NOMO-1 (cell line): ENCODE data around the gene GANC.
"Not testable (repeated sequence)": the region's sequence is repeated elsewhere in the genome, so short reads cannot be mapped to it uniquely, and the experiment has no call there.

Experiments
- DNase-seq, 2 experiments: peaks; one replicate each; lab custom pipeline; 2025; ENCODE audit not compliant: unreplicated experiment in 2 of 2; lab: John Stamatoyannopoulos, UW

Gene GANC, protein sequence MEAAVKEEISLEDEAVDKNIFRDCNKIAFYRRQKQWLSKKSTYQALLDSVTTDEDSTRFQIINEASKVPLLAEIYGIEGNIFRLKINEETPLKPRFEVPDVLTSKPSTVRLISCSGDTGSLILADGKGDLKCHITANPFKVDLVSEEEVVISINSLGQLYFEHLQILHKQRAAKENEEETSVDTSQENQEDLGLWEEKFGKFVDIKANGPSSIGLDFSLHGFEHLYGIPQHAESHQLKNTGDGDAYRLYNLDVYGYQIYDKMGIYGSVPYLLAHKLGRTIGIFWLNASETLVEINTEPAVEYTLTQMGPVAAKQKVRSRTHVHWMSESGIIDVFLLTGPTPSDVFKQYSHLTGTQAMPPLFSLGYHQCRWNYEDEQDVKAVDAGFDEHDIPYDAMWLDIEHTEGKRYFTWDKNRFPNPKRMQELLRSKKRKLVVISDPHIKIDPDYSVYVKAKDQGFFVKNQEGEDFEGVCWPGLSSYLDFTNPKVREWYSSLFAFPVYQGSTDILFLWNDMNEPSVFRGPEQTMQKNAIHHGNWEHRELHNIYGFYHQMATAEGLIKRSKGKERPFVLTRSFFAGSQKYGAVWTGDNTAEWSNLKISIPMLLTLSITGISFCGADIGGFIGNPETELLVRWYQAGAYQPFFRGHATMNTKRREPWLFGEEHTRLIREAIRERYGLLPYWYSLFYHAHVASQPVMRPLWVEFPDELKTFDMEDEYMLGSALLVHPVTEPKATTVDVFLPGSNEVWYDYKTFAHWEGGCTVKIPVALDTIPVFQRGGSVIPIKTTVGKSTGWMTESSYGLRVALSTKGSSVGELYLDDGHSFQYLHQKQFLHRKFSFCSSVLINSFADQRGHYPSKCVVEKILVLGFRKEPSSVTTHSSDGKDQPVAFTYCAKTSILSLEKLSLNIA (N-terminal part only)

DNA sequence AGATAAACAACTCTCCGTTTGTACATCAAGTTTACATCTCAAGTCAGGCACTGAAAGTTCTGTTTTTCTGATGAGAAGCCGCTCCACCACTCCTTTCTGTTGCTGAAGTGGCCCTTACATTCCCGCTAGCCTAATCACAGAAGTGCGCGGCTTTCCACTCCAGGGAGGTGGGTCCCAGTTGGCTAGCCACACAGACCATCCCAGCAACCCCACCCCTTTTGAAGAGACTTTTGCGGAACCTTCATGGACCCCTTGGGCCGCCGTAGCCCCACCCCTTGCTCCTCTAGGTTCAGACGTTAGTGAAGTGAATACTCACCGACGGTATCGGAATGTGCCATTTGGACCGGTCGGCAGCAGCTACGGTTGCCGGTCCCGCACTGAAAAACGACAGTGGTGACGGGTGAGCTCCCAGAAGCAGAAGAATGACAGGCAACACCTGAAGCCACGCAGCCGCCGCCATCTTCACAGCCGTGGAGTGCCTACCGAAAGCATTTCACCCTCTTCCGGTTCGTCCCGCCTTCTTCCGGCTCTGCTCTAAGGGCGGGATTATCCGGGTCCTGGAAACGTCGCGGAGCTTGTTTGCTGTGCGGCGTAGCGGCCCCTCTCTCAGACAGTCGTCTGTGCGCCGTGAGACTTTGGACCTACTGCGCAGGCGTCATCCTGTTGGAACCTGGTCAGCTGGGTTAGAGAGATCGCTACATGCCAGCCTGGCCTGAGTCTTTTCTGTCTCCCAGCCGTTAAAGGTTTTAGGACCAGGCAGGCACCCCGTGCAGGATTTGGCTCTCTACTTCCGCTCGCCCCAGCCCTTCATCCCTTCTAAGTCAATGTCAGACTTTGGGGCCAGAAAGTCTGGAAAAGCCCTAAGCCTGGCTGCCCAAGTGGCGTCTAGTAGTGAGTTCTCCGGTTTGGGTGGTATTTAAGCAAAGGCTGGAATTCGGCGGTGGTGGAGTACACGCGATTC, at the start of gene GANC, which contains the start of gene TMEM87A:
Gene GANC (plus strand): TSS at position 263 of the 961 bp plus-strand sequence. CDS start 1,281 bp downstream, outside the sequence.
Gene TMEM87A (minus strand): TSS at position 495 of the 961 bp plus-strand sequence. CDS start 35 bp downstream, at position 460.
- peak; percentile 95 to 98 for DNase-seq

DNA sequence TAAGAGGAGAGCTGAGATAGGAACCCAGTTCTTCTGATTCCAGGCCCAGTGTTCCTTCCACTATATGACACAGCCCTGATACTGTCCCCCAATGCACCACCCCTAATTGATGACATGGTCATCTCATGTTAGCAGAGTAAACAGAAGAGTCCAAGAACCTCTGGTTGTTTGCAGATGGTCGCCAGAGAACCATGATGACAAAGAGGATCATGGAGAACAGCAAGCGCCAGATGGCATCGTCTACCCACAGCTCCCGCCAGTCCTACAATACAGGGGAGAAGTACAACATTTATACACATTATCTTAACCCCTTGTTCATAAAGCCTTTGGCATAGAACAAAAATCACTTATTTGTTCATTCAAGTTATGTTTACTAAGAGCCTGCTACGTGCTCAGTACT, 46.4 kb upstream of the GANC start:
- no peak for DNase-seq

- DNase-seq: no peak
Measured at GRCh38 chr15:42228036-42228435, 45.0 kb upstream of the GANC start.

GRCh38 chr15:42228981-42229380, 44.0 kb upstream of the GANC start:
- DNase-seq: not testable (repeated sequence)

DNA sequence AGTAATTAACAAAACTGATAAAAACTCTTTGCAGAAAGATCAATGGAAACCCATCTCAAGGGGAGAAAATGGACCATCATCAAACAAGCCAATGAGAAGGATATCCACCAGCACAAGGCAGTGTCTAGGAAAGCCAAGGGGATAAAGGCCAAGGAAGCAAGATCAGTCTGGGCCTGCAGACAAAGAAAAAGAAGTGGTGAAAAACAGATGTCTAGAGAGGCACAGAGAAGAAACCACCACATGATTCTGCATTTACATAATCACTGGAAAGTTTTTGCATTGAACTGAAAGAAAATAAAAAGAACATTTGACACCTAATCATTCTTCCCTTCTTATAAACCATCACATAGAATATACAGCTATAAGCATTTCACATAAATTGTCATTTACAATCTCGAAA, 41.9 kb upstream of the GANC start:
- DNase-seq: no peak

DNA sequence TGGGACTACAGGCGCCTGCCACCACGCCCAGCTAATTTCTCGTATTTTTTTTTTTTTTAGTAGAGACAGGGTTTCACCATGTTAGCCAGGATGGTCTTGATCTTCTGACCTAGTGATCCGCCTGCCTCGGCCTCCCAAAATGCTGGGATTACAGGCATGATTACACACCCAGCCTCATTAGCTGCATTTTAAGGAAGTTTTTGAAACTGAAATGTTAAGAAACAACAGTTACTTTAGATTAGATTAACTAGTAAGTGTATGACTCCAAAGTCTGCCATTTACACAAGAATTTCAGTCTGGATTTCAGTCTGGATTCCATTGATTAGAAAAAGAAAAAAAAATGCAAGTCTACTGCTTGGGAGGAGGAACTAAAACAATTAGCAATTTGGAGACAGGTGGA, 40.4 kb upstream of the GANC start:
- no peak for DNase-seq

DNA sequence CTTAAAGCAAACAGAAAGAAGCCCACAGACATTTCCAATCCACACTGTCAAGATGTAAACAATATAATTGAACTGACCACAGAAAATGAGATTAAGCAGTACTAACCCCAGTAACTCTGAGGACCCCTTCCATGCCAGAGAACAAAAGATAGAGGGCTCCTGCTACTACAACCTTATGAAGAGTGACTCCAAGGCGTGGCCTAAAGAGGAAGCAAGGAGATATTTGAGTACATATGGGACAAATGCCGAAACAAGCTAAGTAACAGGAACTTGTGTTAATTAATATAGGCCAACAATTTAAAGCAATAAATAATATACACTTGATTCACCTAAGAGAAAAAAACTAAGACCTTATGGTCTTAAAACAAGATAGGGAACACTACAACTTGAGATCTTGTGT, 39.9 kb upstream of the GANC start:
- DNase-seq: no peak

DNA sequence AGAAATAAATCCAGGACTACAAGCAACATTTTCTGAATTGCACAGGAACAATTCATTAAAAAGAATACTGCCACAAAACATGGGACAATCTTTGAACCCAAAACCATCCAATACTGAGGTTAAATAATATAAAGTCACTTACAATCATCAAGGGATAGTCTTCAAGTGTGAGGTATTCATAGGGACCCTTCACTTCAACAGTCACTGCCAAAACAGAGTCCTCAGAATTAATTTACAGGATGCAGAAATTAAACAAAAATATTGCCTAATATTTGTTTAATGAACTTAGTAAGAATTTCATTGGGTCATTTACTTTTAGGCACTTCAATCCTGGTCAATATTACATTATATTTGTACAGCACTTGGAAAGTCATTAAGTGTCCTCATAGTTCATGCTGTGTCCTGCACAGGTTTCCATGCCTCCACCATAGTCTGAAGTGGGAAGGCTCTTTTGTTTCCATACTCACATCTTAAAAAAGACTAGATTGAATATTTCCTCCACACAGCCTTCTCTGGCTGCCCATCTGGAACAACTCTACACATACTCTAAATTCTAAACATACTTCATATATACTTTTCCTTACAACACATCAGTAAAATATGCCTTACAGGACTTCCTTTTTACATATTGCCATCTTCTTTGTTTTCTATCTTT, 33.3 kb upstream of the GANC start:
- no peak for DNase-seq

GRCh38 chr15:42240823-42241222, 32.2 kb upstream of the GANC start:
- DNase-seq: no peak

DNA sequence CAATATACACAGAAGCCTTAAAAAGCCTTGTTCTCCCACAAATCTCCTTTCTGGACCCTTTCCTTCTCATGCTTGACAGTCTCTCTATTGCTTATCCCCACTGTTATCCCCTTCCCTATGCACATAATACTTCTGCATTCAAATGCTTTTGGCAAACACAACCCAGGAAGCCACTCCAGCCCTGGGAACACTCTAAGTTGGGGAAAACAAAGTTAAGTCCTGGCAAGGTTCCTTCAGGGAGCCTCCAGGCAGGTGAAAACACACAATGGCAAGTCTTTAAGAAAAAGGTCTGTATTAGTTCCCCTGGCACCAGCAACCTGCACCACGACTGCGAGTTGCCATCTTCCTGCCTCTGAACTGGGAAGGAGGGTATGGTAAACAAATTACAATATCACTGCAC, 19.7 kb upstream of the GANC start:
- no peak for DNase-seq

DNA sequence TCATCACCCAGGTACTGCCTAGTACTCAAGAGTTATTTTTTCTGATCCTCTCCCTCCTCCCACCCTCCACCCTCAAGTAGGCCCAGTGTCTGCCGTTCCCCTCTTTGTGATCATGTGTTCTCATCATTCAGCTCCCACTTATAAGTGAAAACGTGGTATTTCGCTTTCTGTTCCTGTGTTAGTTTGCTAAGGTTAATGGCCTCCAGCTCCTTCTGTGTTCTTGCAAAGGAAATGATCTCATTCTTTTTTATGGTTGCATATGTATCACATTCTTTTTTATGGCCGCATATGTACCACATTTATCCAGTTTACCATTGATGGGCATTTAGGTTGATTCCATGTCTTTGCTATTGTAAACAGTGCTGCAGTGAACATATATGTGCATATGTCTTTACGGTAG, 8.2 kb upstream of the GANC start:
- DNase-seq: no peak

DNA sequence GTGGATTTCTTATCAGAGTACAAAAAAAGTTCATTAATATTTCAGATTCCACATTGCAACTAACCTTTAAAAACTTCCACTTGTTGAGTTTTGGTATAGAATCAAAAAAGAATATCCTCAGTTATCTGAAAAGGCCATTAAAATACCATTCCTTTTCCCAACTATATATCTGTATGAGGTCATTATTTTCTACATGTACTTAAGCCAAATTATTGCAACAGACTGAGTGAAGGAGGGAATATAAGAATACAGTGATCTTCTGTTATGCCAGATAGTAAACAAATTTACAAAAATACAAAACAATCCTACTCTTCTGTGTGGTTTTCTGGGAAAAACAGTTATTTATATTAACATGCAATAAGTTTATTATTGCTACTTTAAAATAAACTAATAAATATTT, 5.7 kb upstream of the GANC start:
- no peak for DNase-seq

GRCh38 chr15:42270551-42270950, 2.5 kb upstream of the GANC start:
- no peak for DNase-seq

DNA sequence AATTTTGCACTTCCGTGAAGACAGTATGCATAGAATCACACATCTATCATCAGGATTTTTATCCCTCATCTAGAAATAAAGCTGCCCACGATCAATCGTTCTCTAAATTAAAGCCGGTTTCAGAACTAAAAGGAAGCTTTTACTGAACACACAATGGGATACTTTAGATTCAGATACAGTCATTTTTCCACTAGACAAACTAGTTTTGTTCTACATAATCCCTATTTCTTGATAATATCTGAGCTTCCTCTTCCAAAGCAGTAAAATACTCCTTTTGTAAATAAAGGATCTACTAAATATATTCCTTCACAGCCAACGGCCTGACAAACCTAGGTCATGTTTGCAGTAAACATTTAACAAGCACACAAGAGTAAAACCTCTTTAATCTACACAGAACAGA, 2.0 kb upstream of the GANC start:
- DNase-seq: no peak

GRCh38 chr15:42273900-42274701, 1.1 kb downstream of the GANC start:
- peak; percentile 82 to 83 for DNase-seq

GRCh38 chr15:42274702-42274989, 1.6 kb downstream of the GANC start:
- no peak for DNase-seq

DNA sequence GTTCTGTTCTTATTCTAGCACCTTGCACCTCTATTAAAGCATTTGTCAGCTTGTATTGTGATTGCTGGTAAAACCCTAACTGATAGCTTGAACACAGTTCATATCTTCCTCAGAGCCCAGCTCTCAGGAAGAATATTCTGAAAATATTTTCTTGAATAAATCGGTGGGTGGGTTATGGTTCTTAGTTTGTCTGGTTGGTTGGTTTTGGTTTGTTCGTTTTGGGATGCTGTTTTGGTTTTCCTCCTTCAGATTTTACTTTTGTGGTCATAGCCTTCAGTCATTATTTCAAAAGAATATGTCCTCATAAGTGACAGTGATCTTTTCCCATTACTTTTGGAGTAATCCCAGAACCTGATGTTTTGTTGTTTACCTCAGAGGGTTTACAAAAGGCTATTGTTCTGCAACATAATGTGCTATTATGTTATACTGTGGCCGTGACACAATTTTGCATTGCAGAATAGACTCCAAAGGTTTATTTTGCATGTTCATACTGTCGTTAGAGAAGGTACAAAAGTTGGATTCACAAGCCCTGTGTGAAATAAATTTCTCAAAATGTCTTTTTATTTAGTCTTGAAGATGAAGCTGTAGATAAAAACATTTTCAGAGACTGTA, 2.9 kb downstream of the GANC start:
- no peak for DNase-seq

DNA sequence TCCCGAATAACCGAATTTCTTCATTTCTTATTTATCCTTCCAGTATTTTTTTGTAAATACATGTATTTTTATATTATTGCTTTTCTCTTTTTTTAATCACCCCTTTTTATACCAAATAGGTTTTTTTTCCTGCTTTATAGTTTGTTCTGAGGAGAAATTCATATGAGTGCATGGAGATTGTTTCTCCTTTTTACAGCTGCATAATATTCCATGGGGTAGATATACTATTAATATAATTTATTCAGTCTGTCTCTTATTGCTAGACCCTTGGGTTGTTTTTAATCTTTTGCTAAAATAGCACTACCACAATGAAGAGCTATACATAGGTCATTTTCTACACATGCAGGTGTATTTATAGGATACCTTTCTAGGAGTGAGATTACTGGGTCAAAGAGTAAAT, 3.8 kb downstream of the GANC start:
- DNase-seq: no peak

GRCh38 chr15:42279234-42279723, 6.3 kb downstream of the GANC start:
- peak; percentile 24 to 61 for DNase-seq
